CD14-positive monocyte (primary cell): ENCODE measurements around the gene GYG2. TPM values are rescaled to one million over a fixed set of nuclear protein-coding genes. Genes with fewer than 3 reads are reported as not detected.

Experiments
- DNase-seq, 3 donors: peaks; one replicate each; pipeline ENCODE4 v3.0.0-alpha.2; 2011 to 2022
- H2AFZ ChIP-seq: 2 replicates; pipeline ENCODE4 v1.6.0; 2012; ENCODE audit warnings: mild to moderate bottlenecking, low read depth, low read length, inconsistent platforms; ENCODE audit not compliant: insufficient read depth, poor library complexity, severe bottlenecking
- H3K27ac ChIP-seq, 2 donors: 1 replicate in 1 of 2; 2 replicates in 1 of 2; pipeline ENCODE4 v1.5.1; 2012 to 2013; ENCODE audit warnings: low read length in 2 of 2, control low read depth in 1 of 2, inconsistent platforms in 1 of 2, low read depth in 1 of 2, mild to moderate bottlenecking in 1 of 2
- H3K27me3 ChIP-seq, 2 donors: one replicate each; pipeline versions ENCODE4 v1.6.0 to v1.6.1; 2011 to 2013; ENCODE audit warnings: low read length in 2 of 2; ENCODE audit not compliant: control insufficient read depth in 2 of 2, insufficient read depth in 2 of 2
- H3K36me3 ChIP-seq, 2 donors: replicated peaks in 1 of 2; 1 replicate in 1 of 2; 2 replicates in 1 of 2; pipeline versions ENCODE4 v1.5.1 to v1.6.1; 2012 to 2013; ENCODE audit warnings: low read length in 2 of 2, control low read depth in 1 of 2, inconsistent platforms in 1 of 2, mild to moderate bottlenecking in 1 of 2; ENCODE audit not compliant: insufficient read depth in 2 of 2, control insufficient read depth in 1 of 2
- H3K4me1 ChIP-seq, 2 donors: 1 replicate in 1 of 2; 2 replicates in 1 of 2; pipeline versions ENCODE4 v1.5.1 to v1.6.1; 2012 to 2013; ENCODE audit warnings: low read length in 2 of 2, control low read depth in 1 of 2, inconsistent platforms in 1 of 2, mild to moderate bottlenecking in 1 of 2, moderate library complexity in 1 of 2; ENCODE audit not compliant: insufficient read depth in 2 of 2, control insufficient read depth in 1 of 2
- H3K4me2 ChIP-seq: replicated peaks from 2 replicates; pipeline ENCODE3; 2012; ENCODE audit warnings: low read length, moderate library complexity, mild to moderate bottlenecking; ENCODE audit not compliant: poor library complexity, severe bottlenecking; ENCODE audit errors: extremely low read depth
- H3K4me3 ChIP-seq, 3 experiments: fragments of 200-600 bp in 1 of 3; sonication (generic) in 1 of 3; replicated peaks in 1 of 3; 1 replicate in 2 of 3; 2 replicates in 1 of 3; pipeline ENCODE4 v1.5.1; 2011 to 2013; ENCODE audit warnings: low read length in 3 of 3, mild to moderate bottlenecking in 3 of 3, control low read depth in 2 of 3, low read depth in 2 of 3, inconsistent platforms in 1 of 3, moderate library complexity in 1 of 3
- H3K79me2 ChIP-seq: 2 replicates; pipeline ENCODE4 v1.6.0; 2012; ENCODE audit warnings: mild to moderate bottlenecking, control low read depth, inconsistent platforms, low read length, moderate library complexity; ENCODE audit not compliant: insufficient read depth
- H3K9ac ChIP-seq: 2 replicates; pipeline ENCODE4 v1.6.0; 2017; ENCODE audit warnings: low read length, mild to moderate bottlenecking; ENCODE audit not compliant: insufficient read depth, poor library complexity, severe bottlenecking
- H3K9me3 ChIP-seq, 2 donors: replicated peaks in 1 of 2; 1 replicate in 1 of 2; 2 replicates in 1 of 2; pipeline versions ENCODE4 v1.5.1 to v1.6.1; 2012 to 2013; ENCODE audit warnings: low read length in 2 of 2, control low read depth in 1 of 2; ENCODE audit not compliant: control insufficient read depth in 1 of 2, insufficient read depth in 1 of 2
- H4K20me1 ChIP-seq: 2 replicates; pipeline ENCODE4 v1.6.0; 2012; ENCODE audit warnings: mild to moderate bottlenecking, low read length, control low read depth, moderate library complexity; ENCODE audit not compliant: insufficient read depth
- H3K27ac Mint-ChIP-seq, 7 donors: one replicate each; pipeline ENCODE4 v1.8.0; 2020; ENCODE audit warnings: mild to moderate bottlenecking in 7 of 7, mixed read lengths in 7 of 7, moderate library complexity in 6 of 7, inconsistent platforms in 2 of 7
- H3K27me3 Mint-ChIP-seq, 3 donors: one replicate each; pipeline ENCODE4 v1.8.0; 2021 to 2022; ENCODE audit warnings: low read depth in 3 of 3, mild to moderate bottlenecking in 3 of 3, mixed read lengths in 3 of 3, moderate library complexity in 3 of 3, inconsistent platforms in 1 of 3
- H3K36me3 Mint-ChIP-seq, 2 donors: one replicate each; pipeline ENCODE4 v1.8.0; 2020; ENCODE audit warnings: mixed read lengths in 2 of 2, inconsistent platforms in 1 of 2, mild to moderate bottlenecking in 1 of 2
- H3K4me1 Mint-ChIP-seq: one replicate; pipeline ENCODE4 v1.8.0; 2020; ENCODE audit warnings: mild to moderate bottlenecking, mixed read lengths
- H3K4me3 Mint-ChIP-seq, 2 donors: one replicate each; pipeline ENCODE4 v1.8.0; 2020; ENCODE audit warnings: mild to moderate bottlenecking in 2 of 2, mixed read lengths in 2 of 2, moderate library complexity in 1 of 2
- H3K9me3 Mint-ChIP-seq, 7 donors: one replicate each; pipeline ENCODE4 v1.8.0; 2020 to 2022; ENCODE audit warnings: mixed read lengths in 7 of 7, mild to moderate bottlenecking in 6 of 7, moderate library complexity in 6 of 7, inconsistent platforms in 2 of 7
- CTCF ChIP-seq: fragments of 200-600 bp; IDR thresholded peaks from one replicate; pipeline ENCODE4 v1.8.0; 2022; ENCODE audit warnings: antibody characterized with exemption, mild to moderate bottlenecking
- WGBS: methylation state at CpG from one replicate; pipeline ENCODE4 v1.1.5; 2013; ENCODE audit warnings: missing lambda C conversion rate; ENCODE audit not compliant: insufficient coverage; 5-methylcytosine and 5-hydroxymethylcytosine counted together
- intact Hi-C, 2 donors: fragments of 100-400 bp; cut with micrococcal nuclease; formaldehyde crosslinking; loops; one replicate each; pipeline versions ENCODE4 v1.15.0 to v1.15.1; 2023
- polyA plus RNA-seq, 3 donors: library from polyadenylated mRNA; depleted of rRNA in 1 of 3; unstranded in 2 of 3; stranded (reverse) in 1 of 3; fragments of 300-500 nt in 2 of 3; fragments of >200 nt in 1 of 3; fragmentation: Illumina TruSeq in 2 of 3; gene quantifications; 1 replicate in 2 of 3; 2 replicates in 1 of 3; pipeline ENCODE4 v1.2.3, GENCODE V29; 2012 to 2021

The GYG2 gene
- polyA plus RNA-seq, 3 donors = not detected

GRCh38 chrX:2854918-2855317 lies 26.2 kb downstream of the GYG2 start:
- no peaks in the 10 kb centered on the region for H3K36me3 ChIP-seq
- Mint-ChIP-seq H3K4me3 (no peak overlapping the region), H3K9me3 (peaks cover 0 to 6% (median 4%) of the 10 kb centered on the region in 7 donors), H3K4me1 (no peaks in the 10 kb centered on the region), H3K27me3 (peaks cover 0 to 5% (median 2%) of the 10 kb centered on the region in 3 donors), H3K36me3 (no peaks in the 10 kb centered on the region), H3K27ac (no peak overlapping the region)
- no peaks in the 10 kb centered on the region for H3K4me1 ChIP-seq
- DNase-seq = no peak
- no peak overlapping the region for H3K4me2 ChIP-seq
- no peaks in the 10 kb centered on the region for H4K20me1 ChIP-seq
- H3K27ac ChIP-seq = no peak overlapping the region
- no peaks in the 10 kb centered on the region for H3K9me3 ChIP-seq
- intact Hi-C loops = no loop called here
- H3K9ac ChIP-seq = no peak overlapping the region
- H3K79me2 ChIP-seq = no peaks in the 10 kb centered on the region
- no peak overlapping the region for H3K4me3 ChIP-seq
- no peaks in the 10 kb centered on the region for H3K27me3 ChIP-seq
- WGBS = 100% methylated on average over 1 of the region's 21 CpGs
- no peak overlapping the region for H2AFZ ChIP-seq
- TF ChIP-seq CTCF = no peak

GRCh38 chrX:2855761-2856160 lies 27.0 kb downstream of the GYG2 start:
- H3K27me3 Mint-ChIP-seq = peaks cover 0 to 5% (median 0%) of the 10 kb centered on the region in 3 donors
- WGBS = 92% methylated on average over 2 of the region's 2 CpGs
- TF ChIP-seq CTCF = no peak

More at GRCh38 chrX:2855761-2856160, 27.0 kb downstream of the GYG2 start:
- Histone ChIP-seq H3K27me3 (no peaks in the 10 kb centered on the region), H3K9ac (no peak overlapping the region), H3K4me2 (no peak overlapping the region), H3K4me3 (no peak overlapping the region), H3K36me3 (no peaks in the 10 kb centered on the region), H2AFZ (no peak overlapping the region), H3K4me1 (no peaks in the 10 kb centered on the region), H4K20me1 (no peaks in the 10 kb centered on the region), H3K9me3 (no peaks in the 10 kb centered on the region), H3K27ac (no peak overlapping the region), H3K79me2 (no peaks in the 10 kb centered on the region)
- Mint-ChIP-seq H3K27ac (no peak overlapping the region), H3K9me3 (peaks cover 0 to 6% (median 4%) of the 10 kb centered on the region in 7 donors), H3K4me1 (no peaks in the 10 kb centered on the region), H3K36me3 (no peaks in the 10 kb centered on the region), H3K4me3 (no peak overlapping the region)
- intact Hi-C loops = no loop called here
- DNase-seq = no peak
